HUDEP-2 (cell line): ENCODE results near the gene ITK.

ENCODE experiments used
- DNase-seq, 76 experiments: peaks; one replicate each; lab custom pipeline; 2025; ENCODE audit not compliant: unreplicated experiment in 76 of 76; lab: John Stamatoyannopoulos, UW

ITK gene

GRCh38 chr5:157300564-157300963 is 119.9 kb downstream of the ITK start:
- DNase-seq = no peak

GRCh38 chr5:157301066-157301465 is 120.4 kb downstream of the ITK start:
- no peak for DNase-seq

- no peak for DNase-seq
Observed at GRCh38 chr5:157303023-157303422, 122.4 kb downstream of the ITK start.

- DNase-seq = peak in 4 of 76 experiments; percentile 2 to 24 (median 12)
Observed at GRCh38 chr5:157303667-157304327, 123.2 kb downstream of the ITK start.
